ENCODE results near the gene BBOX1.

Gene BBOX1

DNA sequence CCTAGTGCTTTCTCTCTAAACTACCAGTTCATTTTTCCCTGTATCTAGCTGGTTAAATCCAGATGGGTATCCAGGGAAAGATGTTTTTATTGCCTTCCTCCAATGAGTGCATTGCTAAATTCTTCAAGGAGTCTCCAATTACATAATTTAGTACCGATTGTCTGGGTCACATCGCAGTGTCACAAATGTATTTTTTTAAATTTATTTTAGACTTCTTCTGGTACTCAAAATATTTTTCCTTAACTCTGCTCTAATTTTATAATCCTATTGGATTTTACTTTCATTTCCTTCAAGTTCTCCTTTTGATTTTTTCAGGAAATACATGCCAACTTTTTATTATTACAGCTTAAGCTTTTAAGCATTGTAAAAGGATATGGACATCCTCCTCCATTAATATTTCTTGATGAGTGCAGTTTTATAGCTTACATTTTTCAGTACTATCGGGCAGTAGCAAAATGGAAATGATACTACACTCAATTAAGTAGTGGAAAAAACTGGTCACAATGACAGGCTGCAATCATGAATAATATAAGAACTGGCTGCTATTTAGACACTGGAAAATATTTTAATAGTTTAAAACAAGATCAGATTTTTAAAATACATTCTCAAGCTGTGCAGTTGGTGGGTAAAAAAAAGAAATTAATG, 20.3 kb downstream of the BBOX1 start:
- Histone ChIP-seq H3K27ac (ENCODE audit: low read length) (no peak overlapping the region), H3K4me3 (ENCODE audit: low read depth in 1 of 2, low read length in 2 of 2) (no peak overlapping the region), H3K27me3 (ENCODE audit: low read depth, low read length) (no peaks in the 10 kb centered on the region), H3K4me1 (ENCODE audit: control insufficient read depth in 1 of 2, insufficient read depth in 2 of 2, low read length in 2 of 2) (peaks cover 4% of the 10 kb centered on the region in 2 donors), H3K9me3 (ENCODE audit: control insufficient read depth in 1 of 2, low read length in 2 of 2) (peaks cover 0 to 5% of the 10 kb centered on the region in 2 donors), H3K36me3 (ENCODE audit: control insufficient read depth in 1 of 2, insufficient read depth in 2 of 2, low read length in 2 of 2) (no peaks in the 10 kb centered on the region)

GRCh38 chr11:27061461-27061821, 20.8 kb downstream of the BBOX1 start:
- Histone ChIP-seq H3K4me1 (ENCODE audit: control insufficient read depth in 1 of 2, insufficient read depth in 2 of 2, low read length in 2 of 2) (peaks cover 4% of the 10 kb centered on the region in 2 donors), H3K27ac (ENCODE audit: low read length) (no peak overlapping the region), H3K36me3 (ENCODE audit: control insufficient read depth in 1 of 2, insufficient read depth in 2 of 2, low read length in 2 of 2) (no peaks in the 10 kb centered on the region), H3K27me3 (ENCODE audit: low read depth, low read length) (no peaks in the 10 kb centered on the region), H3K4me3 (ENCODE audit: low read depth in 1 of 2, low read length in 2 of 2) (no peak overlapping the region), H3K9me3 (ENCODE audit: control insufficient read depth in 1 of 2, low read length in 2 of 2) (peaks cover 0 to 5% of the 10 kb centered on the region in 2 donors)

- Histone ChIP-seq H3K9me3 (ENCODE audit: control insufficient read depth in 1 of 2, low read length in 2 of 2) (peaks cover 0 to 3% of the 10 kb centered on the region in 2 donors), H3K36me3 (ENCODE audit: control insufficient read depth in 1 of 2, insufficient read depth in 2 of 2, low read length in 2 of 2) (no peaks in the 10 kb centered on the region), H3K4me3 (ENCODE audit: low read depth in 1 of 2, low read length in 2 of 2) (no peak overlapping the region), H3K4me1 (ENCODE audit: control insufficient read depth in 1 of 2, insufficient read depth in 2 of 2, low read length in 2 of 2) (peaks cover 4% of the 10 kb centered on the region in 2 donors), H3K27ac (ENCODE audit: low read length) (no peak overlapping the region), H3K27me3 (ENCODE audit: low read depth, low read length) (no peaks in the 10 kb centered on the region)
Measured at GRCh38 chr11:27064086-27064485, 23.5 kb downstream of the BBOX1 start.

DNA sequence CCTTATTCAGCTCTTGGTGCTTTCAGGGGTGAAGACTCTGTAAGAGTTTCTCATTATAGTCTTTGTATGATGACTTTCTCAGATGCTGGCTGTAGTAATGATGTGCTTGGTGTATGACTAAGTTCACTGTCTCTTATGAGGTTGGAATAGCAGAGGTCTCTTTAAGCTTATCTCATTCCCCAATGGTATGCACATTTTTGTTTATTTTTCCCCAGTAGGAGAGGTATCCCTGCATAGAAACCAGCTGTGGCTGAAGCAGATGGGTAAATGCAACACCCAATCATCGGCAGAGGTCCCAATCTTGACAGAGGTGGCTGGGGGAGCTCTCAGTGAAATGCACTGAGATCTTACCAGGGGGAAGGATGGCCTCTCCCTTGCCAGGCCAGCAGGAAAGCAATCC, 34.6 kb downstream of the BBOX1 start:
- H3K27ac ChIP-seq (ENCODE audit: low read length) = no peak overlapping the region
- H3K27me3 ChIP-seq (ENCODE audit: low read depth, low read length) = no peaks in the 10 kb centered on the region
- no peaks in the 10 kb centered on the region for H3K9me3 ChIP-seq (ENCODE audit: control insufficient read depth in 1 of 2, low read length in 2 of 2)
- H3K36me3 ChIP-seq (ENCODE audit: control insufficient read depth in 1 of 2, insufficient read depth in 2 of 2, low read length in 2 of 2) = no peaks in the 10 kb centered on the region
- no peaks in the 10 kb centered on the region for H3K4me1 ChIP-seq (ENCODE audit: control insufficient read depth in 1 of 2, insufficient read depth in 2 of 2, low read length in 2 of 2)
- H3K4me3 ChIP-seq (ENCODE audit: low read depth in 1 of 2, low read length in 2 of 2) = no peak overlapping the region

DNA sequence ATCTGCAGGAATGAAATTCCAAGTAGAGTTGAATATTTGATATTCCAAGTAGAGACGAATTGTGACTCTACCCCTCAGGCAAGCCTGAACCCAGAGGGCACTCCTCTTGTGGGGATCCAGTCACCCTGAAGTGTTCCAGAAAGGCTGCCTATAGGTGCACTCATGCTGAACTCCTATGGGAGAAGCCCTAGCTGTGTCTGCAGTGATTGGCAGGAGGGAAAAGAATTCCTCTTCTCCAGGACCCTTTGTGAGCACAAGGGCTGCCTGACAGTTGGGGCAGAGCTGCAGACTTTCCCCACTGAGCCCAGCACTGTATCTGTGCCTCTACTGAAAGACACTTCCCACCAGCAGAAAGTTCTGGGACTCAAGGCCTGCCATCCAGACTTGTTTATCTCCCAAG, 35.0 kb downstream of the BBOX1 start:
- no peaks in the 10 kb centered on the region for H3K4me1 ChIP-seq (ENCODE audit: control insufficient read depth in 1 of 2, insufficient read depth in 2 of 2, low read length in 2 of 2)

DNA sequence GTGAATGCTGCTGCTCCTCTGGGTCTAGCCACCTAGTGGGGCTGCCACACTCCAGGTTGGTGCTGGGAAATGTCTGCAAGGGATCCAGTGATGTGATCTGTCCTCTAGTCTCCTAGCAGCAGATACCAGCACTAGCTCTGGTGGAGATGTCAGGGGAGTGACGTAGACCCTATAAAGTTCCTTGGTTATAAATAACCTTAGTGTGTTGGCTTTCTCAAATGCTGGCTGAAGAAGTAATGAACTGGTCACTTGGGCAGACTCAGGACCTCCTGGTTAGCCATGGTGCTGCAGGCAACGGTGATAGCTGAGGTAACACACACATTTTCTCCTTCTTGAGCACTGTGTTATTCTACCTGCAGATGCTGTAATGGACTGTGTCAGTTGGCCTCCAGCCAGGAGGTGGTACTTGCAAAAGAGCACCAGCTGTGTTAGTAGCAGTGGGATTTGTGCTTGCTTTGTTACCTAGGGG, 35.5 kb downstream of the BBOX1 start:
- Histone ChIP-seq H3K36me3 (ENCODE audit: control insufficient read depth in 1 of 2, insufficient read depth in 2 of 2, low read length in 2 of 2) (no peaks in the 10 kb centered on the region), H3K4me3 (ENCODE audit: low read depth in 1 of 2, low read length in 2 of 2) (no peak overlapping the region), H3K27ac (ENCODE audit: low read length) (no peak overlapping the region), H3K9me3 (ENCODE audit: control insufficient read depth in 1 of 2, low read length in 2 of 2) (no peaks in the 10 kb centered on the region), H3K27me3 (ENCODE audit: low read depth, low read length) (no peaks in the 10 kb centered on the region), H3K4me1 (ENCODE audit: control insufficient read depth in 1 of 2, insufficient read depth in 2 of 2, low read length in 2 of 2) (no peaks in the 10 kb centered on the region)

More for the DNA sequence above, 35.0 kb downstream of the BBOX1 start:
- Histone ChIP-seq H3K36me3 (ENCODE audit: control insufficient read depth in 1 of 2, insufficient read depth in 2 of 2, low read length in 2 of 2) (no peaks in the 10 kb centered on the region), H3K4me3 (ENCODE audit: low read depth in 1 of 2, low read length in 2 of 2) (no peak overlapping the region), H3K27me3 (ENCODE audit: low read depth, low read length) (no peaks in the 10 kb centered on the region), H3K27ac (ENCODE audit: low read length) (no peak overlapping the region), H3K9me3 (ENCODE audit: control insufficient read depth in 1 of 2, low read length in 2 of 2) (no peaks in the 10 kb centered on the region)

GRCh38 chr11:27081056-27081455, 40.4 kb downstream of the BBOX1 start:
- Histone ChIP-seq H3K36me3 (ENCODE audit: control insufficient read depth in 1 of 2, insufficient read depth in 2 of 2, low read length in 2 of 2) (no peaks in the 10 kb centered on the region), H3K27me3 (ENCODE audit: low read depth, low read length) (no peaks in the 10 kb centered on the region), H3K4me1 (ENCODE audit: control insufficient read depth in 1 of 2, insufficient read depth in 2 of 2, low read length in 2 of 2) (no peaks in the 10 kb centered on the region), H3K27ac (ENCODE audit: low read length) (no peak overlapping the region), H3K4me3 (ENCODE audit: low read depth in 1 of 2, low read length in 2 of 2) (no peak overlapping the region), H3K9me3 (ENCODE audit: control insufficient read depth in 1 of 2, low read length in 2 of 2) (no peaks in the 10 kb centered on the region)

DNA sequence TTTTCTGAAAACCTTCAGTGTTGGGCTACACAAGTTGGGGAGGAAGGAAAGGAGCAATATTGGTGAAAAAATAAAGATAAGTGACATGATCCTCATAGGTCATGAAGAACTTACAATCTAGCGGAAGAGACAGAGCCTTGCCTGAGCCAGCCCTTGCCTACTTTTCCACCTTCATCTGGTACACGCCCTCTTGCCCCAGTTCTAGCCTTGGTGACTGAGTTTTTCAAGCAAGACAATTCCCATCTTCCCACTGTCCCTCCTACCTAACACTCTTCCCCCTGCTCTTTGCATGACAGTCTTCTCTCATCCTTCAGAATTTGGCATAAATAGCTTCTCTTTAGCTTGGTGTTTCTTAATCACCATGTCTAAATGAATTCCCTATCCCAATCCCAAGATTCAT, 42.6 kb downstream of the BBOX1 start:
- Histone ChIP-seq H3K4me3 (ENCODE audit: low read depth in 1 of 2, low read length in 2 of 2) (no peak overlapping the region), H3K4me1 (ENCODE audit: control insufficient read depth in 1 of 2, insufficient read depth in 2 of 2, low read length in 2 of 2) (peaks cover 0 to 2% of the 10 kb centered on the region in 2 donors), H3K27me3 (ENCODE audit: low read depth, low read length) (no peaks in the 10 kb centered on the region), H3K36me3 (ENCODE audit: control insufficient read depth in 1 of 2, insufficient read depth in 2 of 2, low read length in 2 of 2) (no peaks in the 10 kb centered on the region), H3K9me3 (ENCODE audit: control insufficient read depth in 1 of 2, low read length in 2 of 2) (no peaks in the 10 kb centered on the region), H3K27ac (ENCODE audit: low read length) (no peak overlapping the region)

DNA sequence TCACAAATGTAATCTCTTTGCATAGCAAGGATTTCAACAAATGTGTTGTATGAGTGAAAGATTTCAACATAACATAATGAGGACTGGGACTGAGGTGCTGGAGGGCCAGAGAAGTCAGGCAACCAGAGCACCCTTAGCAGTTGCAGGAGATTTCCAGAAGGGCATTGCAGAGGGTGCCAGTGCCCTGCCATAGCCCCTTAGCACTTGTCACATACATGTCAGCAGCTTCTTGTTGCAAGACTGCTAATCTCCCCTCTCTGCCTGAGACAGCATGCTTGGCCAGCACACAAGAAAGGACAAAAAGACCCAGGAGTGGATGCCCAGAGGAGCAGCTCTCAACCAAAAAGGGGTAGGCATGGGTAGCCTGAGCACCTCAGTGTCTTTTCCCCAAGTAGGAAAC, 43.2 kb downstream of the BBOX1 start:
- H3K27ac ChIP-seq (ENCODE audit: low read length) = no peak overlapping the region
- H3K27me3 ChIP-seq (ENCODE audit: low read depth, low read length) = no peaks in the 10 kb centered on the region
- H3K4me3 ChIP-seq (ENCODE audit: low read depth in 1 of 2, low read length in 2 of 2) = no peak overlapping the region
- H3K4me1 ChIP-seq (ENCODE audit: control insufficient read depth in 1 of 2, insufficient read depth in 2 of 2, low read length in 2 of 2) = peaks cover 0 to 3% of the 10 kb centered on the region in 2 donors
- no peaks in the 10 kb centered on the region for H3K9me3 ChIP-seq (ENCODE audit: control insufficient read depth in 1 of 2, low read length in 2 of 2)
- H3K36me3 ChIP-seq (ENCODE audit: control insufficient read depth in 1 of 2, insufficient read depth in 2 of 2, low read length in 2 of 2) = no peaks in the 10 kb centered on the region

DNA sequence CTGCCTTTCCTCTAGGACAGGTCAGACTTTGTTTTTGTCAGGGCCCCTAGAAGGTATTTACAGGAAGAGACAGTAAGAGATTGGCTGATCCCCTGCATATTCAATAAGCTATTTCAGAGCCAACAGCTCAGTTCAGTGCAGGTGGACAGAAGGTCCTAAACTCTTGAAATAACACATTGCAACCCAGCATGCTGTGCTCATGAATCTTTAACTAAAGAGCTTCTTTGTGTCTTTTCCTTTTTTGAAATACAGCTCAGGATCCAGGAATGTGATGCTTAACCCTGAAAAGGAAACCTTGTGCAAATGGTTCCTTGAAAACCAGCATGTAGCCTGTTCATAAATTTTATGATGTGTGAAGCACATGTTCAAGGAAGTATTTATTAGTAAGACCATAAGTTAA, 43.9 kb downstream of the BBOX1 start:
- Histone ChIP-seq H3K4me1 (ENCODE audit: control insufficient read depth in 1 of 2, insufficient read depth in 2 of 2, low read length in 2 of 2) (peaks cover 0 to 3% of the 10 kb centered on the region in 2 donors), H3K9me3 (ENCODE audit: control insufficient read depth in 1 of 2, low read length in 2 of 2) (no peaks in the 10 kb centered on the region), H3K27me3 (ENCODE audit: low read depth, low read length) (no peaks in the 10 kb centered on the region), H3K4me3 (ENCODE audit: low read depth in 1 of 2, low read length in 2 of 2) (no peak overlapping the region), H3K36me3 (ENCODE audit: control insufficient read depth in 1 of 2, insufficient read depth in 2 of 2, low read length in 2 of 2) (no peaks in the 10 kb centered on the region), H3K27ac (ENCODE audit: low read length) (no peak overlapping the region)

DNA sequence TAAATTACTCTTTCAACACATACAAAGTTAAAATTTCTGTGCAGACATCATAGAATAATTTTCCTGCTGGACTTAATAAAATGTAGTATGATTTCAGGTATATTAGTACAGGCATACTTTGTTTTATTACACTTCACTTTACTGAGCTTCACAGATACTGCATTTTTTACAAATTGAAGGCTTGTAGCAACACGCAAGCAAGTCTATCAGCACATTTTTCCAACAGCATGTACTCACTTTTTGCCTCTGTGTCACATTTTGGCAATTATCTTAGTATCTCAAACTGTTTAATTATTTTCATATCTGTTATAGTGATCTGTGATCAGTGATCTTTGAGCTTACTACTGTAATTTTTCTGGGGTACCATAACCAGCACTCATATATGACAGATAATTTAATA, 44.5 kb downstream of the BBOX1 start:
- no peak overlapping the region for H3K27ac ChIP-seq (ENCODE audit: low read length)
- H3K4me1 ChIP-seq (ENCODE audit: control insufficient read depth in 1 of 2, insufficient read depth in 2 of 2, low read length in 2 of 2) = peaks cover 0 to 3% of the 10 kb centered on the region in 2 donors
- H3K9me3 ChIP-seq (ENCODE audit: control insufficient read depth in 1 of 2, low read length in 2 of 2) = no peaks in the 10 kb centered on the region
- H3K36me3 ChIP-seq (ENCODE audit: control insufficient read depth in 1 of 2, insufficient read depth in 2 of 2, low read length in 2 of 2) = no peaks in the 10 kb centered on the region
- no peaks in the 10 kb centered on the region for H3K27me3 ChIP-seq (ENCODE audit: low read depth, low read length)
- no peak overlapping the region for H3K4me3 ChIP-seq (ENCODE audit: low read depth in 1 of 2, low read length in 2 of 2)

DNA sequence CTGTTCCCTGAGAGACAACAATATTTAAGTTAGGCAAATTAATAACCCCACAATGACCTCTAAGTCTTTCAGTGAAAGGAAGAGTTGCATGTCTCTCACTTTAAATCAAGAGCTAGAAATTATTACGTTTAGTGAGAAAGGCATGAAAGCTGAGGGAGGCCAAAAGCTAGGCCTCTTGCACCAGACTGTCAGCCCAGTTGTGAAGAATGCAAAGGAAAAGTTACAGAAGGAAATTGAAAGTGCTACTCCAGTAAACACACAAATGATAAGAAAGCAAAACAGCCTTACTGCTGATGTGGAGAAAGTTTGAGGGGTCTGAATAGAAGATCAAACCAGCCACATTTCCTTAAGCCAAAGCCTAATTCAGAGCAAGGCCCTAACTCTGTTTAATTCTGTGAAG, 45.0 kb downstream of the BBOX1 start:
- H3K27ac ChIP-seq (ENCODE audit: low read length) = no peak overlapping the region
- no peaks in the 10 kb centered on the region for H3K9me3 ChIP-seq (ENCODE audit: control insufficient read depth in 1 of 2, low read length in 2 of 2)
- peaks cover 0 to 3% of the 10 kb centered on the region in 2 donors for H3K4me1 ChIP-seq (ENCODE audit: control insufficient read depth in 1 of 2, insufficient read depth in 2 of 2, low read length in 2 of 2)
- no peaks in the 10 kb centered on the region for H3K36me3 ChIP-seq (ENCODE audit: control insufficient read depth in 1 of 2, insufficient read depth in 2 of 2, low read length in 2 of 2)
- H3K27me3 ChIP-seq (ENCODE audit: low read depth, low read length) = no peaks in the 10 kb centered on the region
- H3K4me3 ChIP-seq (ENCODE audit: low read depth in 1 of 2, low read length in 2 of 2) = no peak overlapping the region

Data from muscle layer of duodenum (tissue), 2 donors.